GM12872 (cell line): ENCODE results near the gene LCE3D.

Experiments
- TF ChIP-seq, protein P1 (sequence below): IDR thresholded peaks from 3 replicates; pipeline ENCODE4 v1.5.1; 2011; ENCODE audit warnings: low read depth, mild to moderate bottlenecking, low read length, moderate library complexity; ENCODE audit not compliant: insufficient read depth

The LCE3D gene

DNA sequence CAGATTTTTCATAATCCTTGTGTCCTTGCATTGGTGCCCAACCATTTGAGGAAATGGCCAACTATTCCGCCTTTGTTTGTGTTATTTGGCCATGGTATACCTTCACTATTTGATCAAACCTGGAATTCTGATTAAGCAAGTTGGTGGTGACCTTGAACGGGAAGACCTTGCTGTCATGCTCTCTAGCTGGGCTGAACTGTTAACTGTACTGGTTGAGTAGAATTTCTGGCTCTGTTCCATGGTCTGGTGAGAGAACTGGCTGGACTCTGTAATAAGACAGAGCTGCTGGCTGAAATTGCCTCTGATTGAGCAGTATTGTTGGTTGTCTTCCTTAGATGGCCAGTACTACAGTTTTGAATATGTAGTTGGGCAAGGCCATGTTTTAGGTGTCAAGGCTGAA, 16.7 kb upstream of the LCE3D start:
- TF ChIP-seq, protein P1, sequence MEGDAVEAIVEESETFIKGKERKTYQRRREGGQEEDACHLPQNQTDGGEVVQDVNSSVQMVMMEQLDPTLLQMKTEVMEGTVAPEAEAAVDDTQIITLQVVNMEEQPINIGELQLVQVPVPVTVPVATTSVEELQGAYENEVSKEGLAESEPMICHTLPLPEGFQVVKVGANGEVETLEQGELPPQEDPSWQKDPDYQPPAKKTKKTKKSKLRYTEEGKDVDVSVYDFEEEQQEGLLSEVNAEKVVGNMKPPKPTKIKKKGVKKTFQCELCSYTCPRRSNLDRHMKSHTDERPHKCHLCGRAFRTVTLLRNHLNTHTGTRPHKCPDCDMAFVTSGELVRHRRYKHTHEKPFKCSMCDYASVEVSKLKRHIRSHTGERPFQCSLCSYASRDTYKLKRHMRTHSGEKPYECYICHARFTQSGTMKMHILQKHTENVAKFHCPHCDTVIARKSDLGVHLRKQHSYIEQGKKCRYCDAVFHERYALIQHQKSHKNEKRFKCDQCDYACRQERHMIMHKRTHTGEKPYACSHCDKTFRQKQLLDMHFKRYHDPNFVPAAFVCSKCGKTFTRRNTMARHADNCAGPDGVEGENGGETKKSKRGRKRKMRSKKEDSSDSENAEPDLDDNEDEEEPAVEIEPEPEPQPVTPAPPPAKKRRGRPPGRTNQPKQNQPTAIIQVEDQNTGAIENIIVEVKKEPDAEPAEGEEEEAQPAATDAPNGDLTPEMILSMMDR, result no peak

DNA sequence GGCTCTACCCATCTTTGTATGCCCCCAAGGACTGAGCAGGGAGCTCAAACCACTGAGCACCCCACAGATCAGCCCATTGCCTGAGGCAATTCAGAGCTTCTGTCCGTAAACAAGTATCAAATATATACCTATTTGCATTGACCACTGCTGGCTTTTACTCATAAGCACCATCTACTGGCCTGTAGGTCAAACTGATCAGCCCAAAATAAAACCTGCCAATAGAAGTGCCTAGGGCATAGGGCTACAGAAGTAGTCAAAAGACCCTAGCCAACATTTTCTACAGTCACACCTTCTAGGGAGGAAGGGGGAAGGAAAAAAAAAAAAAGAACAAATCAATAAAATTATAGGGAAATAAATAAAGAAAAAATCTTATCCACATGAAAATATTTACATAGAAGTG, 5.3 kb upstream of the LCE3D start:
- TF ChIP-seq, protein P1, result peak; percentile 44; the same call in 2 of the 3 replicates

DNA sequence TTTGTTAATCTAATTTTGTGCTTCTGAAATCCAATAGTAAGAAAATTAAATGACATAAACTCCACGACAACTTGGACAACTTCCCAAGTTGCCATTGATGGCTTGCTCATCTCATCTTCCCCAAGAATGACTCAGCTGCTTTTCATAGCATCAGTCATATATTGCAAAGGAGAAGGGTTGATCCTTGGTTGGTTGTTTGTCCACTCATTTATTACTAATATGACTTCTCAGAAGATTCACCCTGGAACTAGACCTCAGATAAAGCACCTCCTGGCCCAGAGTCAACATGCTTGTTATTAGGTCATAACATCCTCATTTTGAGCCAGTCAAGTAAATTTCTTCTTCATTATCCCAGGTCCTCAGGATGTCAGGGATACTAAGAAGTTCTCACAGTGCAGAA, 2.3 kb upstream of the LCE3D start:
- TF ChIP-seq, protein P1, result no peak

GRCh38 chr1:152577168-152577567, 3.1 kb downstream of the LCE3D start:
- TF ChIP-seq, protein P1, result no peak

DNA sequence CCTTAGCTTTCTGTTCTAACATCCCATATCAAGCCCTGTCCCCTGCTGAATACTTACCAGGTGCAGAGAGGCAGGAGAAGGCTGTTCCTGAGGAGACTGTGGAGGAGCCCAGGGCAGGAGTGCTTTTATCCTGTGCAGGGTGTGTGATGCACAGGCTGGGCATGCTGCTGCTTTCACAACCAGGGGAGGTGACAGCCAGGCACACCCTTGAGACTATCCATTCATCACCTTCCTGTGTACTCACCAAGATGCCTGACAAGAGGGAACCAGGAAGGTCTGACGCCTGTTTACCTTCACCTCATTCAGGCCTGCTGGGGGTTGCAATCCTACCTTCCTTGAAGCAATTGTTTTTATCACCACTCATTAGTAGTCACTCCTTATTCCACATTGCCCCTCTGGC, 13.6 kb downstream of the LCE3D start, which contains the start of gene LCE3E:
Gene LCE3E (minus strand): TSS at position 100 of the 400 bp plus-strand sequence. CDS start 572 bp downstream, outside the sequence.
- TF ChIP-seq, protein P1, result no peak

DNA sequence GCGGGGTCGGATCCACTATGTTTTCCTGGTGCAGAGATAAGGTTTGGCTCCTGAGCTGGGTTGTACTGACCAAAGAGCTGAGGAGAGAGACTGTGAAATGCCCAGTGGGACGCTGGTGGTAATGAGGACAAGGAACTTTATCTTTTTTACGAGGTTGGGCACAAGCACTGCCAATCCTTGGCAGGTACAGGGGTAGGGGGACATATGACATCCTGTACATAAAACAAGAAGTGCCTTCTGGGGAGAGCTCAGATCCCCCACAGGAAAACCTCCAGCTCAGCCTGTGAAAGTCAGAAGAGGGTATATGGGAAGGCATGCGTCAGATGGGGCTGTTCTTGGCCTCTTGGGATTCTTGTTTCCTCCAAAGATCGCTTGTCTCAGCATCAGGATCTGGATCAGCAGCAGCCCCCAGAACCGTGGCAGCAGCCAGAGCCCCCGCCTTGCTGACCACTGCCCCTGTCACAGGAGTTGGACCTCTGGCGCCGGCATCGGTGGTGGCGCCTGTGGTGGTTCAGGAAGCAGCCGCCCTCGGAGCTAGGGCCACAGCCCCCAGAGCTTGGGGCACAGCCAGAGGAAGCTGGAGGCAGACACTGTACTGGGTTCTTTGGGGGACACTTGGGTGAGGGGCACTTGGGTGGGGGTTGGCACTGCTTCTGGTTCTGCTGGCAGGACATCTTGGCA, 14.6 kb downstream of the LCE3D start:
- TF ChIP-seq, protein P1, result no peak

GRCh38 chr1:152565115-152565514, 15.2 kb downstream of the LCE3D start:
- TF ChIP-seq, protein P1, result no peak
